GM10248 (cell line): ENCODE data around the gene DSCAM.
"Not testable (repeated sequence)": the region's sequence is repeated elsewhere in the genome, so short reads cannot be mapped to it uniquely, and the experiment has no call there.

ENCODE experiments used
- CTCF ChIA-PET: fragments of 300-600 bp; sonication (Branson Sonifier 250); formaldehyde crosslinking; extraction: SDS; loops from one replicate; lab custom pipeline; 2021; ENCODE audit warnings: antibody characterized with exemption; lab: Yijun Ruan, JAX
- POLR2A ChIA-PET: fragments of 350-650 bp; sonication (Branson Sonifier 250); formaldehyde crosslinking; extraction: SDS; loops from one replicate; lab custom pipeline; 2020; ENCODE audit warnings: antibody characterized with exemption; lab: Yijun Ruan, JAX
- DNase-seq: peaks from one replicate; pipeline ENCODE4 v3.0.0; 2012; ENCODE audit errors: extremely low spot score
- CTCF ChIP-seq: IDR thresholded peaks from 2 replicates; pipeline ENCODE4 v1.5.1; 2012; ENCODE audit warnings: mild to moderate bottlenecking, low read depth; ENCODE audit errors: extremely low read depth, missing control alignments, control extremely low read depth

Gene DSCAM

GRCh38 chr21:40454057-40454456 lies 392.9 kb downstream of the DSCAM start:
- CTCF ChIA-PET, result no interaction called here
- POLR2A ChIA-PET, result no interaction called here
- no peak for DNase-seq
- TF ChIP-seq CTCF, result no peak

- POLR2A ChIA-PET, result no interaction called here
- no peak for TF ChIP-seq CTCF
- CTCF ChIA-PET, result no interaction called here
- no peak for DNase-seq
Measured at GRCh38 chr21:40453183-40453582, 393.8 kb downstream of the DSCAM start.

GRCh38 chr21:40452548-40452947 lies 394.4 kb downstream of the DSCAM start:
- ChIA-PET POLR2A (no interaction called here), CTCF (no interaction called here)
- no peak for DNase-seq
- no peak for TF ChIP-seq CTCF

- ChIA-PET CTCF (no interaction called here), POLR2A (no interaction called here)
- no peak for DNase-seq
- no peak for TF ChIP-seq CTCF
Measured at GRCh38 chr21:40447016-40447415, 399.9 kb downstream of the DSCAM start.

- TF ChIP-seq CTCF, result no peak
- DNase-seq, result no peak
- ChIA-PET POLR2A (no interaction called here), CTCF (no interaction called here)
Measured at GRCh38 chr21:40445349-40445921, 401.5 kb downstream of the DSCAM start.

- POLR2A ChIA-PET, DNase-seq: not testable (repeated sequence)
- CTCF ChIA-PET, result interaction anchor here (0.6 kb wide), 1 partner anchor 253 kb away, joined by 3 read pairs; no protein-coding TSS in a partner anchor
Measured at GRCh38 chr21:40439581-40439980, 407.4 kb downstream of the DSCAM start.

GRCh38 chr21:40438616-40439015 lies 408.3 kb downstream of the DSCAM start:
- ChIA-PET POLR2A (no interaction called here), CTCF (interaction anchor here (1.0 kb wide), 1 partner anchor 46 kb away, joined by 3 read pairs; no protein-coding TSS in a partner anchor)
- no peak for TF ChIP-seq CTCF
- DNase-seq, result no peak
